Mesothelial cell of epicardium (in vitro differentiated cells): ENCODE results near the gene TNFRSF25. TPM values are rescaled to one million over a fixed set of nuclear protein-coding genes. Genes with fewer than 3 reads are reported as not detected.
A peak's percentile ranks its signal among the peaks of the same experiment; 100 is the strongest.

Experiments
- DNase-seq, 2 experiments: peaks; one replicate each; pipeline ENCODE4 v3.0.0; 2021; ENCODE audit warnings: low spot score in 2 of 2; ENCODE audit not compliant: unreplicated experiment in 2 of 2
- H3K27ac Mint-ChIP-seq: 2 replicates; pipeline ENCODE4 v1.8.0; 2021; ENCODE audit warnings: mixed read lengths
- H3K27me3 Mint-ChIP-seq: 2 replicates; pipeline ENCODE4 v1.8.0; 2021; ENCODE audit warnings: low read depth, mixed read lengths
- H3K36me3 Mint-ChIP-seq: 2 replicates; pipeline ENCODE4 v1.8.0; 2021; ENCODE audit warnings: mixed read lengths
- H3K4me1 Mint-ChIP-seq: 2 replicates; pipeline ENCODE4 v1.8.0; 2021; ENCODE audit warnings: mixed read lengths
- H3K4me3 Mint-ChIP-seq: 2 replicates; pipeline ENCODE4 v1.8.0; 2021; ENCODE audit warnings: mild to moderate bottlenecking, moderate library complexity, mixed read lengths
- H3K9me3 Mint-ChIP-seq: 2 replicates; pipeline ENCODE4 v1.8.0; 2021; ENCODE audit warnings: mixed read lengths
- CTCF ChIP-seq: fragments of 200-600 bp; sonication (generic); IDR thresholded peaks from one replicate; pipeline ENCODE4 v1.5.0; 2021; ENCODE audit warnings: antibody characterized with exemption; ENCODE audit not compliant: unreplicated experiment
- total RNA-seq: library from RNA; stranded (reverse); gene quantifications from 3 replicates; pipeline ENCODE4 v1.2.1, GENCODE V29; 2021

The TNFRSF25 gene
- total RNA-seq, 1 donor from 2014 or later, result 41.6 TPM

- peaks cover 25% of the 10 kb centered on the region for H3K4me1 Mint-ChIP-seq
Observed at GRCh38 chr1:6489383-6489765, 23.4 kb upstream of the TNFRSF25 start.

DNA sequence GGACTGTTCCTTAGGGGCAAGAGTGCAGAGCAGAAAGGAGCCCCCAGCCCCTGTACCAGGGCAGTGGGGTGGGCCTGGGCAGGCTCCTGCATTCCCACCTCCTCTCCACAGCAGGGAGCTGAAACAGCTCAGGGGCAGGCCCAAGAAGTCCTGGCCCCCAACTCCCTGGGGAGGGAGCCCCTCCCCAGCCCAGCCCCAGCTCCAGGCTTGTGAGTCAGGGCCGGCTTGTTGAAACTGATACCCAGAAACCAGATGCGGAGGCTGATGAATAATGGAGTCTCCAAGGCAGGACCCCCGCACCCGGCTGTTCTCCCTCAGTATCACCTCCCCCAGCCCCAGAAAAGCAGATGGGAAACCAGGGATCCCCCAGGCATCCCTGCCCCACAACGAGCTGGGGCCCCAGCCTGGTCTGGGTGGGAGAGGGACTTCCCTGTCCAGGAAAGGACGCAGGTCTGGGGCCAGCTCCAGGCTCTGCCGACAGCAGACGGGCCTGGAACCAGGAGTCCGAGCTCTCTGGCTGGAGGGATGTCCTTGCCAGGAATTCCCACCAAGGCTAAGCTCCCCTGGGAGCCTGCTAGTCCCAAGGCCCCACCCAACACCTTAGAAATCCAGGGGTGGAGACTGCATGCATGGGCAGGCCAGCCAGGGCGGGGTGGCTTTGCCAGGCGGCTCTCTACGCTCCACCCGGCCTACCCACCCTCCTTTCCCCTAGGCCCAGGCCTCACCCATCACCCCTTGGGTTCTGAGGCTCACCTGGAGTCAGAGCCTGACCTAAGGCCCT is 22.8 kb upstream of the TNFRSF25 start:
- Mint-ChIP-seq H3K27ac (no peak overlapping the region), H3K36me3 (no peaks in the 10 kb centered on the region), H3K27me3 (peaks cover 6% of the 10 kb centered on the region), H3K4me3 (no peak overlapping the region), H3K9me3 (no peaks in the 10 kb centered on the region), H3K4me1 (peaks cover 25% of the 10 kb centered on the region)
- DNase-seq, result no peak
- no peak for TF ChIP-seq CTCF

More at GRCh38 chr1:6489383-6489765, 23.4 kb upstream of the TNFRSF25 start:
- Mint-ChIP-seq H3K4me3 (peak overlapping the region; percentile 73), H3K36me3 (no peaks in the 10 kb centered on the region), H3K27me3 (peaks cover 4% of the 10 kb centered on the region), H3K9me3 (no peaks in the 10 kb centered on the region), H3K27ac (no peak overlapping the region)
- no peak for TF ChIP-seq CTCF
- DNase-seq, result no peak

DNA sequence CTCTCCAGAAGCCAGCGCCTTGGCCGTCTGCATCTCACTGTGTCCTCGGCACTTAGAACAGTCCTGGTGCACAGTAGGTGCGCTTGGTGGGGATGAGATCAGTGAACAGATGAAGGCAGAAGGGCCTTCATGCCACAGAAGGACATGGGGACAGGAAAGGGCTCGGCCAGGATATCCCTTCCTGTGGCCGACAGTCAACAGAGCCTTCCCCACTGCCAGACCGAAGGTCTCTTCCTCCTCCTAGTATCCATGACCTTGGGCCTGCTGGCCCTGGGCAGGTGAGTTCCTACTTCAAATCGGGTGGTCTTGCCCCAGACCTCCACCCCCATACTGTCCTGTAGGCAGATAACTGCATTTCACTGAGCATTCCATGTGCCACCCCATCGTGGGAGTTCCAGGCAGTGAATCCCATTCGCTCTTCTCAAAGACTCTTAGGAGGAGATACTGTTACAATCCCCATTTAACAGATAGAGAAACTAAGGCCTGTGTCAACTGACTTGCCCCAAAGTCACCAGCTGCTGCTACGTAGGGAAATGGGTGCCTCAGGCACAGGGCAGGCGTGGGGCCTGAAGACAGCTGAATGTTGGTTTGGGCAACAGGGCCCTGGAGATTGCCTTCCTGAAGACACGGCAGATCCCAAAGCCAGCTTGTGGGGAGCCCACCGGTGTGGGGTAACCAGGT is 22.0 kb upstream of the TNFRSF25 start:
- no peak overlapping the region for H3K27ac Mint-ChIP-seq
- no peaks in the 10 kb centered on the region for H3K9me3 Mint-ChIP-seq
- no peak for DNase-seq
- no peak for TF ChIP-seq CTCF
- peaks cover 25% of the 10 kb centered on the region for H3K4me1 Mint-ChIP-seq
- H3K4me3 Mint-ChIP-seq, result no peak overlapping the region
- H3K36me3 Mint-ChIP-seq, result no peaks in the 10 kb centered on the region
- H3K27me3 Mint-ChIP-seq, result peaks cover 6% of the 10 kb centered on the region

DNA sequence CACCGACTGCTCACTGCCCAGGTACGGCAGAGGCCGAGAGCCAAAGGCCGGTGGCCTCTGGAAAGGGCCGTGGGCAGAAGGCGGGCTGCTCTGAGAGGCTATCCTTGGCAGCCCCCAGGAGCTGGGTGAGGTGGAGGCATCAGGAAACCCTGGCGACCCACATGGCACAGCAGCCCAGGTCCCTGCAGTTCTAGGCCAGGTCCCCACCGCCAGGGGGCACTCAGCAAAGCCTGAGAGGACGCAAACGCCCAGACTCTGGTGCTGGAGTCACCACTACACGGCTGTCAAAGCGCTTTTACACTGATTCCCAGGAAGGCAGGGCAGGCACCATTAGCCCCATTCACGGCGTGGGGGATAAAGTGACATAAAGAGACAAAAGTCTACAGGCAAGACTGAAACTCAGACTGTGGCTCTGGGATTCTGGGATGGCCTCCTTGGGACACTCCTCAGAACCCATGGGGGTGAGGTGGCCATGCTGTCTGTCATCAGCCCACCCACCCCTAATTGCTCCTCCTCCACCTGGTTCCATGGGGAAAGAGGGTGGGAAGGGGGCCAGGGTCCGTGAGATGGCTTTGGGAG is 20.5 kb upstream of the TNFRSF25 start:
- no peaks in the 10 kb centered on the region for H3K36me3 Mint-ChIP-seq
- peaks cover 6% of the 10 kb centered on the region for H3K27me3 Mint-ChIP-seq
- peak overlapping the region; percentile 59 for H3K27ac Mint-ChIP-seq
- peak; percentile 79 to 92 for DNase-seq
- peaks cover 18% of the 10 kb centered on the region for H3K4me1 Mint-ChIP-seq
- no peaks in the 10 kb centered on the region for H3K9me3 Mint-ChIP-seq
- H3K4me3 Mint-ChIP-seq, result peak overlapping the region; percentile 74
- TF ChIP-seq CTCF, result peak; percentile 82

DNA sequence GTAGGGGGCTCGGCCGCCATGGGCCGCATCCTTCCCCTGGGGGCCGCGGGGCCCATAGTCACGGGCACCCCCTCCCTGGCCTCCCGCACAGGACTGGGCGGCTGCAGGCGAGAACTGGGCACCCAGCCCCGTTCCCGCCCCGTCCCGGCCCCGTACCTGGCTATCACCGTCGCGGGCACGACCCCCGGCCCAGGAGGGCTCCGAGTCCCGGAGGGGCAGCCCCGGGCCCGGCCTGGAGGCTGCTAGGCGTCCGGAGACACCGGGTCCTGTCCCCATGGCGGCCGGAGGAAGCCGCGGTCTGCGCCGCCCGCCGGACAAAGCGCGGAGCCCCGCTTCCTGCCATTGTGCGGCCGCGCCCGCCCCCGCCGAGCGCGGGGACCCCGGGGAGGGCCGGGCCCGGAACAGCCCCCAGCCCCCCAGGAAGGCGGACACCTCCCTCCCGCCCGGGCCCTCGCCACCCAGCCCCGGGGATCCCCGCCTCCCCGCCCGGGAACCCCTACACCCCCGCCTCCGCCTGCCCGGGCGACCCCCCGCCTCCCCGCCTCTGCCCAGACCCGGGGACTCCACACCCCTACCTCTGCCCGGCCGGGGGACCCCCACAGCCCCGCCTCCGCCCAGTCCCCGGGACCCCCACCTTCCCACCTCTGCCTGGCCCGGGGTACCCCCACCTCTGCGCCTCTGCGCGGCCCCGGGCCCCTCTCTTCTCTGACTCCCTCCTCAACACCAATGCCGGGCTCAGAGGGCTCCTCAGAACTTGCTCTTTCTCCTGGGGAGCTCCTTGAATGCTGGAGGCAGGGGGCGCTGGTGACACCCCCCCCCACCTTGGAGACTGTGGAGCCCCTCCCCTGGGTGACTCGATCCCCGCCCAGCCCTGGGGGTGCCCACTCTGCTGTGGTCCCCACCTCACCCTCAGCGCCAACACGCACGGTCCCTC is 19.5 kb upstream of the TNFRSF25 start:
- Mint-ChIP-seq H3K36me3 (no peaks in the 10 kb centered on the region), H3K9me3 (no peaks in the 10 kb centered on the region), H3K27ac (no peak overlapping the region), H3K27me3 (peaks cover 6% of the 10 kb centered on the region), H3K4me3 (peak overlapping the region; percentile 74), H3K4me1 (peaks cover 13% of the 10 kb centered on the region)
- no peak for DNase-seq
- TF ChIP-seq CTCF, result no peak
